Ishikawa (cell line): ENCODE results near the gene LNX2.

Source experiments
- EGR1 ChIP-seq: IDR thresholded peaks from 2 replicates; pipeline ENCODE4 v1.6.1; 2012
- EP300 ChIP-seq: IDR thresholded peaks from 2 replicates; pipeline ENCODE4 v1.6.1; 2012; ENCODE audit warnings: borderline replicate concordance
- FOXM1 ChIP-seq: IDR thresholded peaks from 2 replicates; pipeline ENCODE4 v1.6.1; 2012; ENCODE audit warnings: low read depth, borderline replicate concordance
- MAX ChIP-seq: IDR thresholded peaks from 2 replicates; pipeline ENCODE4 v1.6.1; 2012
- NFIC ChIP-seq: IDR thresholded peaks from 2 replicates; pipeline ENCODE4 v1.6.1; 2012
- RAD21 ChIP-seq: IDR thresholded peaks from 2 replicates; pipeline ENCODE4 v1.6.1; 2012; ENCODE audit warnings: low read depth
- REST ChIP-seq: IDR thresholded peaks from 2 replicates; pipeline ENCODE4 v1.6.1; 2012; ENCODE audit warnings: low read depth, mild to moderate bottlenecking
- TAF1 ChIP-seq: IDR thresholded peaks from 2 replicates; pipeline ENCODE4 v1.6.1; 2012; ENCODE audit warnings: low read depth, mild to moderate bottlenecking
- TCF12 ChIP-seq: IDR thresholded peaks from 2 replicates; pipeline ENCODE4 v1.6.1; 2012; ENCODE audit warnings: low read depth
- TEAD4 ChIP-seq: IDR thresholded peaks from 2 replicates; pipeline ENCODE4 v1.6.1; 2012
- YY1 ChIP-seq: IDR thresholded peaks from 2 replicates; pipeline ENCODE4 v1.6.1; 2012; ENCODE audit warnings: low read depth

GRCh38 chr13:27542220-27542619 lies 78.1 kb downstream of the LNX2 start:
- TF ChIP-seq EGR1: no peak
- TF ChIP-seq TEAD4: no peak
- no peak for TF ChIP-seq TAF1
- no peak for TF ChIP-seq RAD21
- no peak for TF ChIP-seq YY1
- TF ChIP-seq REST: no peak
- TF ChIP-seq MAX: no peak
- no peak for TF ChIP-seq EP300
- no peak for TF ChIP-seq FOXM1
- no peak for TF ChIP-seq NFIC
- TF ChIP-seq TCF12: no peak
